Breast epithelium (tissue), 3 donors: ENCODE measurements around the gene MME.

Source experiments
- POLR2A ChIP-seq: fragments of 450-650 bp; IDR thresholded peaks from one replicate; pipeline ENCODE4 v1.6.1; 2016; ENCODE audit warnings: antibody characterized with exemption, mild to moderate bottlenecking, moderate library complexity
- TF ChIP-seq, protein P1 (sequence below), 3 donors: fragments of 450-650 bp; IDR thresholded peaks; one replicate each; pipeline ENCODE4 v1.5.1; 2016 to 2017; ENCODE audit warnings: antibody characterized with exemption in 3 of 3, mild to moderate bottlenecking in 3 of 3, moderate library complexity in 3 of 3

DNA sequence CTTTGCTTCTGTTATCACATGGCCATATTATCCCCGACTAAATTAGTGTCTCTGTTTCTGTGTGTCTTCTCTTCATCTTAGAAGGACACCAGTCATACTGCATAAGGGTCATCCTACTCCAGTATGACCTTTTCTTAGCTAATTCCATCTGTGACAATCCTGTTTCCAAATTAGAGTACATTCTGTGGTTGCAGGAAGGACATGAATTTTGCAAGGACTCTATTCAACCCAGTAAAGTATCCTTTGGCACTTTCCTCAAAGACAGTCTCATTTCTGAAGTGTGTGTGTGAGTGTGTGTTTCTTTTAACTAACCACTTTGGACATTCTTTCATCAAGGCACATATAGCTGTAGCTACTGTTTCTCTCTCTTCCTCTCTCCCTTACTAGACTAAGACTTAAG is 15.2 kb upstream of the MME start:
- no peak for TF ChIP-seq POLR2A
- TF ChIP-seq, protein P1, sequence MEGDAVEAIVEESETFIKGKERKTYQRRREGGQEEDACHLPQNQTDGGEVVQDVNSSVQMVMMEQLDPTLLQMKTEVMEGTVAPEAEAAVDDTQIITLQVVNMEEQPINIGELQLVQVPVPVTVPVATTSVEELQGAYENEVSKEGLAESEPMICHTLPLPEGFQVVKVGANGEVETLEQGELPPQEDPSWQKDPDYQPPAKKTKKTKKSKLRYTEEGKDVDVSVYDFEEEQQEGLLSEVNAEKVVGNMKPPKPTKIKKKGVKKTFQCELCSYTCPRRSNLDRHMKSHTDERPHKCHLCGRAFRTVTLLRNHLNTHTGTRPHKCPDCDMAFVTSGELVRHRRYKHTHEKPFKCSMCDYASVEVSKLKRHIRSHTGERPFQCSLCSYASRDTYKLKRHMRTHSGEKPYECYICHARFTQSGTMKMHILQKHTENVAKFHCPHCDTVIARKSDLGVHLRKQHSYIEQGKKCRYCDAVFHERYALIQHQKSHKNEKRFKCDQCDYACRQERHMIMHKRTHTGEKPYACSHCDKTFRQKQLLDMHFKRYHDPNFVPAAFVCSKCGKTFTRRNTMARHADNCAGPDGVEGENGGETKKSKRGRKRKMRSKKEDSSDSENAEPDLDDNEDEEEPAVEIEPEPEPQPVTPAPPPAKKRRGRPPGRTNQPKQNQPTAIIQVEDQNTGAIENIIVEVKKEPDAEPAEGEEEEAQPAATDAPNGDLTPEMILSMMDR (IDR thresholded peaks at IDR 0.05), result no peak
